H9 (cell line): ENCODE data around the gene AXL. TPM values are rescaled to one million over a fixed set of nuclear protein-coding genes. Genes with fewer than 3 reads are reported as not detected.

ENCODE experiments used
- DNase-seq: peaks from one replicate; pipeline ENCODE4 v3.0.0-alpha.2; 2017
- H2AFZ ChIP-seq: one replicate; pipeline ENCODE4 v1.6.1; 2013; ENCODE audit warnings: mild to moderate bottlenecking, low read length, control low read depth, moderate library complexity
- H2AK5ac ChIP-seq: 2 replicates; pipeline ENCODE4 v1.6.1; 2013; ENCODE audit warnings: low read length, control low read depth, mixed read lengths; ENCODE audit not compliant: insufficient read length
- H2BK120ac ChIP-seq: one replicate; pipeline ENCODE4 v1.6.1; 2013; ENCODE audit warnings: low read depth, mild to moderate bottlenecking, low read length, control low read depth, inconsistent platforms; ENCODE audit not compliant: poor library complexity, severe bottlenecking
- H2BK12ac ChIP-seq: 2 replicates; pipeline ENCODE4 v1.6.1; 2013; ENCODE audit warnings: low read length, control low read depth, mixed read lengths, low read depth; ENCODE audit not compliant: insufficient read length
- H2BK15ac ChIP-seq: 2 replicates; pipeline ENCODE4 v1.6.1; 2013; ENCODE audit warnings: low read depth, low read length, control low read depth
- H2BK20ac ChIP-seq: one replicate; pipeline ENCODE4 v1.6.1; 2013; ENCODE audit warnings: low read depth, mild to moderate bottlenecking, low read length, control low read depth, inconsistent platforms; ENCODE audit not compliant: poor library complexity, severe bottlenecking
- H2BK5ac ChIP-seq: 2 replicates; pipeline ENCODE4 v1.6.1; 2013; ENCODE audit warnings: low read length, control low read depth, mixed read lengths; ENCODE audit not compliant: insufficient read length
- H3K14ac ChIP-seq: 2 replicates; pipeline ENCODE4 v1.6.1; 2013; ENCODE audit warnings: low read length, control low read depth; ENCODE audit not compliant: insufficient read depth
- H3K18ac ChIP-seq: 2 replicates; pipeline ENCODE4 v1.6.1; 2013; ENCODE audit warnings: low read depth, mild to moderate bottlenecking, mixed read lengths, low read length, control low read depth; ENCODE audit not compliant: insufficient read length
- H3K23ac ChIP-seq: 2 replicates; pipeline ENCODE4 v1.6.1; 2013; ENCODE audit warnings: low read length, control low read depth, mixed read lengths, low read depth; ENCODE audit not compliant: insufficient read length
- H3K23me2 ChIP-seq: 2 replicates; pipeline ENCODE4 v1.6.1; 2013; ENCODE audit warnings: low read depth, mild to moderate bottlenecking, mixed read lengths, low read length, control low read depth; ENCODE audit not compliant: insufficient read length, poor library complexity, severe bottlenecking
- H3K27ac ChIP-seq: 2 replicates; pipeline ENCODE4 v1.5.1; 2013; ENCODE audit warnings: low read length, control low read depth, mixed read lengths, low read depth; ENCODE audit not compliant: insufficient read length
- H3K27me3 ChIP-seq: 2 replicates; pipeline ENCODE4 v1.6.1; 2013; ENCODE audit warnings: low read length, control low read depth, inconsistent platforms; ENCODE audit not compliant: insufficient read depth
- H3K4ac ChIP-seq: 2 replicates; pipeline ENCODE4 v1.6.1; 2013; ENCODE audit warnings: low read depth, mild to moderate bottlenecking, control low read depth, inconsistent platforms, low read length, moderate library complexity
- H3K4me1 ChIP-seq: 2 replicates; pipeline ENCODE4 v1.6.1; 2013; ENCODE audit warnings: low read length, control low read depth, inconsistent platforms; ENCODE audit not compliant: insufficient read depth
- H3K4me2 ChIP-seq: 2 replicates; pipeline ENCODE4 v1.6.1; 2013; ENCODE audit warnings: low read length, control low read depth, mixed read lengths; ENCODE audit not compliant: insufficient read length, insufficient read depth
- H3K56ac ChIP-seq: 2 replicates; pipeline ENCODE4 v1.6.1; 2013; ENCODE audit warnings: low read depth, mild to moderate bottlenecking, mixed read lengths, low read length, control low read depth; ENCODE audit not compliant: insufficient read length
- H3K79me1 ChIP-seq: 2 replicates; pipeline ENCODE4 v1.6.1; 2013; ENCODE audit warnings: low read depth, mild to moderate bottlenecking, moderate library complexity, low read length, control low read depth, inconsistent platforms; ENCODE audit not compliant: insufficient read depth, poor library complexity, severe bottlenecking
- H3K79me2 ChIP-seq: 2 replicates; pipeline ENCODE4 v1.6.1; 2013; ENCODE audit warnings: low read length, control low read depth, inconsistent platforms; ENCODE audit not compliant: insufficient read depth
- H3K9ac ChIP-seq: 2 replicates; pipeline ENCODE4 v1.6.1; 2013; ENCODE audit warnings: low read length, control low read depth, mixed read lengths; ENCODE audit not compliant: insufficient read length; ENCODE audit errors: extremely low read depth
- H3K9me3 ChIP-seq: one replicate; pipeline ENCODE4 v1.6.1; 2013; ENCODE audit warnings: low read depth, low read length, inconsistent platforms; ENCODE audit not compliant: control insufficient read depth
- H3T11ph ChIP-seq: one replicate; pipeline ENCODE4 v1.6.1; 2013; ENCODE audit warnings: mild to moderate bottlenecking, low read length, control low read depth, inconsistent platforms
- H4K20me1 ChIP-seq: one replicate; pipeline ENCODE4 v1.6.1; 2013; ENCODE audit not compliant: control insufficient read depth, insufficient read length, insufficient read depth
- H4K5ac ChIP-seq: 2 replicates; pipeline ENCODE4 v1.6.1; 2013; ENCODE audit warnings: low read depth, mild to moderate bottlenecking, mixed read lengths, low read length, control low read depth; ENCODE audit not compliant: insufficient read length
- H4K8ac ChIP-seq: replicated peaks from 2 replicates; pipeline ENCODE4 v1.6.1; 2013; ENCODE audit warnings: low read length, control low read depth, mixed read lengths, low read depth; ENCODE audit not compliant: insufficient read length
- H4K91ac ChIP-seq: 2 replicates; pipeline ENCODE4 v1.6.1; 2013; ENCODE audit warnings: low read depth, mild to moderate bottlenecking, moderate library complexity, mixed read lengths, low read length, control low read depth; ENCODE audit not compliant: insufficient read length
- H3K27ac Mint-ChIP-seq, 3 experiments: 2 replicates in 2 of 3; 3 replicates in 1 of 3; pipeline ENCODE4 v1.8.0; 2020 to 2021; ENCODE audit warnings: mixed read lengths in 3 of 3, mild to moderate bottlenecking in 1 of 3, moderate library complexity in 1 of 3
- H3K27me3 Mint-ChIP-seq: 2 replicates; pipeline ENCODE4 v1.8.0; 2021; ENCODE audit warnings: low read depth, mild to moderate bottlenecking, moderate library complexity, mixed read lengths
- H3K36me3 Mint-ChIP-seq, 3 experiments: 2 replicates in 2 of 3; 3 replicates in 1 of 3; pipeline ENCODE4 v1.8.0; 2020 to 2021; ENCODE audit warnings: low read depth in 3 of 3, mixed read lengths in 3 of 3; ENCODE audit not compliant: insufficient read depth in 1 of 3
- H3K4me1 Mint-ChIP-seq, 2 experiments: 2 replicates each; pipeline ENCODE4 v1.8.0; 2020; ENCODE audit warnings: mixed read lengths in 2 of 2
- H3K4me3 Mint-ChIP-seq, 2 experiments: 2 replicates in 1 of 2; 3 replicates in 1 of 2; pipeline ENCODE4 v1.8.0; 2020 to 2021; ENCODE audit warnings: mild to moderate bottlenecking in 2 of 2, mixed read lengths in 2 of 2, moderate library complexity in 1 of 2
- H3K9me3 Mint-ChIP-seq, 2 experiments: 2 replicates in 1 of 2; 3 replicates in 1 of 2; pipeline ENCODE4 v1.8.0; 2020; ENCODE audit warnings: mild to moderate bottlenecking in 2 of 2, mixed read lengths in 2 of 2, moderate library complexity in 1 of 2
- CTCF ChIP-seq: fragments of 200-600 bp; sonication (generic); conservative IDR thresholded peaks from 3 replicates; pipeline ENCODE4 v1.8.0; 2021; ENCODE audit warnings: antibody characterized with exemption, mild to moderate bottlenecking
- WGBS: extraction: QIAGEN DNeasy Blood & Tissue Kit; methylation state at CpG from one replicate; pipeline ENCODE4 v1.1.7; 2013; ENCODE audit warnings: missing lambda C conversion rate, low lambda C conversion rate, mixed read lengths; ENCODE audit not compliant: insufficient read length; ENCODE audit errors: extremely low coverage; 5-methylcytosine and 5-hydroxymethylcytosine counted together
- total RNA-seq: library from RNA; stranded (reverse); gene quantifications from 2 replicates; pipeline ENCODE4 v1.2.1, GENCODE V29; 2021

The AXL gene
- total RNA-seq, 1 experiment from 2014 or later: 29.4 TPM

- no peaks in the 10 kb centered on the region for H3K9me3 ChIP-seq
- H2BK5ac ChIP-seq: no peak overlapping the region
- no peak overlapping the region for H2BK15ac ChIP-seq
- H2BK120ac ChIP-seq: no peak overlapping the region
- no peak overlapping the region for H3T11ph ChIP-seq
- no peak overlapping the region for H3K18ac ChIP-seq
- no peak overlapping the region for H3K14ac ChIP-seq
- H3K79me1 ChIP-seq: no peaks in the 10 kb centered on the region
- H3K27me3 ChIP-seq: no peaks in the 10 kb centered on the region; the same call in 1 of the 2 replicates
- no peaks in the 10 kb centered on the region for H3K23me2 ChIP-seq
- Mint-ChIP-seq H3K9me3 (no peaks in the 10 kb centered on the region), H3K4me1 (no peaks in the 10 kb centered on the region), H3K36me3 (peaks cover 69 to 100% (median 97%) of the 10 kb centered on the region in 3 experiments), H3K27ac (peak overlapping the region; percentile 8 to 85 (median 23); a peak in 4 of 7 replicates), H3K27me3 (no peaks in the 10 kb centered on the region), H3K4me3 (no peak overlapping the region)
- no peak overlapping the region for H3K27ac ChIP-seq
- no peak overlapping the region for H3K56ac ChIP-seq
- no peak overlapping the region for H3K4ac ChIP-seq
- H3K9ac ChIP-seq: no peak overlapping the region
- H4K91ac ChIP-seq: no peak overlapping the region
- no CpG with 5 or more reads among the region's 4 CpGs for WGBS
- H3K23ac ChIP-seq: no peak overlapping the region
- H3K4me1 ChIP-seq: no peaks in the 10 kb centered on the region
- H2BK12ac ChIP-seq: no peak overlapping the region
- H4K8ac ChIP-seq: no peak overlapping the region
- no peak overlapping the region for H2BK20ac ChIP-seq
- H3K79me2 ChIP-seq: no peaks in the 10 kb centered on the region
- no peak for DNase-seq
- no peak for TF ChIP-seq CTCF
- H2AFZ ChIP-seq: no peak overlapping the region
- H4K20me1 ChIP-seq: no peaks in the 10 kb centered on the region
- H4K5ac ChIP-seq: no peak overlapping the region
- no peak overlapping the region for H3K4me2 ChIP-seq
- H2AK5ac ChIP-seq: no peak overlapping the region
Measured at GRCh38 chr19:41298348-41298964, 79.4 kb downstream of the AXL start.
